A549 (cell line): ENCODE measurements around the gene PON1. TPM values are rescaled to one million over a fixed set of nuclear protein-coding genes. Genes with fewer than 3 reads are reported as not detected.

Source experiments
- ATAC-seq, 2 experiments: fragments of 200-7000 bp in 1 of 2; fragments of >200 bp in 1 of 2; cut with Nextera tagmentation in 1 of 2; cut with Tn5 transposase in 1 of 2; 3 replicates each; pipeline versions ENCODE4 v1.8.0 to v1.9.1; 2018 to 2020; ENCODE audit warnings: mild to moderate bottlenecking in 1 of 2, moderate library complexity in 1 of 2
- CTCF ChIA-PET: fragments of 300-600 bp; sonication (Branson Sonifier 250); formaldehyde crosslinking; extraction: SDS; loops from one replicate; lab custom pipeline; 2021; ENCODE audit warnings: antibody characterized with exemption, inconsistent platforms; lab: Yijun Ruan, JAX
- POLR2A ChIA-PET: fragments of 350-600 bp; formaldehyde crosslinking; extraction: SDS; loops from one replicate; lab custom pipeline; 2021; ENCODE audit warnings: antibody characterized with exemption, inconsistent platforms; lab: Yijun Ruan, JAX
- DNase-seq, 2 experiments: peaks; one replicate each; pipeline versions ENCODE4 v3.0.0 to v3.0.0-alpha.2; 2011 to 2016; ENCODE audit warnings: low read depth in 1 of 2, low spot score in 1 of 2
- FAIRE-seq: peaks from 2 replicates; lab custom pipeline; 2011; peaks lifted over from hg19 to GRCh38; lab: Jason Lieb, UNC
- H3K27ac ChIP-seq, 2 experiments: fragments of >200 bp; sonication (Bioruptor Twin); formaldehyde crosslinking; 3 replicates each; pipeline ENCODE4 v1.5.1; 2016 to 2017
- H3K4me1 ChIP-seq: fragments of >200 bp; sonication (Bioruptor Twin); formaldehyde crosslinking; 3 replicates; pipeline ENCODE4 v1.6.1; 2016
- H3K4me2 ChIP-seq: fragments of >200 bp; sonication (Bioruptor Twin); formaldehyde crosslinking; 3 replicates; pipeline ENCODE4 v1.6.1; 2016
- H3K4me3 ChIP-seq: fragments of >200 bp; sonication (Bioruptor Twin); formaldehyde crosslinking; 3 replicates; pipeline ENCODE4 v1.5.1; 2016
- H3K9me3 ChIP-seq: fragments of >200 bp; sonication (Bioruptor Twin); formaldehyde crosslinking; 3 replicates; pipeline ENCODE4 v1.6.1; 2016
- EHMT2 ChIP-seq: fragments of 200-600 bp; sonication (generic); IDR thresholded peaks from 2 replicates; pipeline ENCODE4 v1.6.1; 2016; ENCODE audit warnings: antibody characterized with exemption, low read depth, mild to moderate bottlenecking, moderate library complexity
- EP300 ChIP-seq, 2 experiments: fragments of >200 bp; sonication (Bioruptor Twin); formaldehyde crosslinking; IDR thresholded peaks; 2 replicates in 1 of 2; 3 replicates in 1 of 2; pipeline ENCODE4 v1.6.1; 2016 to 2017
- GATA3 ChIP-seq: IDR thresholded peaks from 2 replicates; pipeline ENCODE4 v1.6.1; 2012; ENCODE audit warnings: borderline replicate concordance
- HOXA7 ChIP-seq: fragments of 250-450 bp; sonication (Bioruptor Pico); IDR thresholded peaks from 2 replicates; pipeline ENCODE4 v1.5.0; 2020; ENCODE audit warnings: mild to moderate bottlenecking, moderate library complexity
- HOXB13 ChIP-seq: fragments of 250-450 bp; sonication (Bioruptor Pico); IDR thresholded peaks from 2 replicates; pipeline ENCODE4 v1.5.0; 2020; ENCODE audit warnings: low read depth, mild to moderate bottlenecking, moderate library complexity
- RNF2 ChIP-seq: fragments of 200-600 bp; sonication (generic); IDR thresholded peaks from 2 replicates; pipeline ENCODE4 v1.6.1; 2016; ENCODE audit warnings: low read depth, mild to moderate bottlenecking, antibody characterized with exemption, moderate library complexity, borderline replicate concordance
- ZSCAN20 ChIP-seq: fragments of 250-450 bp; sonication (Bioruptor Pico); IDR thresholded peaks from 2 replicates; pipeline ENCODE4 v1.8.0; 2022; ENCODE audit warnings: mild to moderate bottlenecking, moderate library complexity
- WGBS: methylation state at CpG from one replicate; pipeline ENCODE4 v1.1.6; 2017; ENCODE audit errors: missing lambda C conversion rate; 5-methylcytosine and 5-hydroxymethylcytosine counted together
- polyA plus RNA-seq, 4 experiments: library from polyadenylated mRNA; depleted of rRNA in 3 of 4; stranded (reverse); fragments of >200 nt; fragmentation: RNase III in 1 of 4; extraction: RNeasy Plus Mini Kit Qiagen cat#74134 plus additional on column Dnase treatment in 1 of 4; gene quantifications; 2 replicates in 3 of 4; 3 replicates in 1 of 4; pipeline ENCODE4 v1.2.3, GENCODE V29; 2011 to 2017
- TF ChIP-seq, protein P1 (sequence below): fragments of >200 bp; sonication (Bioruptor Twin); formaldehyde crosslinking; IDR thresholded peaks from 3 replicates; pipeline ENCODE4 v1.5.1; 2016
- TF ChIP-seq, protein P2 (sequence below): fragments of 250-450 bp; sonication (Bioruptor Pico); IDR thresholded peaks from 2 replicates; pipeline ENCODE4 v1.5.0; 2020; ENCODE audit warnings: low read depth, mild to moderate bottlenecking, moderate library complexity
- TF ChIP-seq, protein P3 (sequence below): fragments of 450-650 bp; IDR thresholded peaks from 2 replicates; pipeline ENCODE4 v1.6.1; 2014; ENCODE audit warnings: antibody characterized with exemption
- TF ChIP-seq, protein P4 (sequence below): fragments of 200-600 bp; sonication (generic); IDR thresholded peaks from 2 replicates; pipeline ENCODE4 v1.6.1; 2016; ENCODE audit warnings: antibody characterized with exemption, mild to moderate bottlenecking, moderate library complexity

PON1 gene
- polyA plus RNA-seq, 2 of the 4 experiments (the other 2 are of a cell fraction), result 0.93 to 6.6 TPM

DNA sequence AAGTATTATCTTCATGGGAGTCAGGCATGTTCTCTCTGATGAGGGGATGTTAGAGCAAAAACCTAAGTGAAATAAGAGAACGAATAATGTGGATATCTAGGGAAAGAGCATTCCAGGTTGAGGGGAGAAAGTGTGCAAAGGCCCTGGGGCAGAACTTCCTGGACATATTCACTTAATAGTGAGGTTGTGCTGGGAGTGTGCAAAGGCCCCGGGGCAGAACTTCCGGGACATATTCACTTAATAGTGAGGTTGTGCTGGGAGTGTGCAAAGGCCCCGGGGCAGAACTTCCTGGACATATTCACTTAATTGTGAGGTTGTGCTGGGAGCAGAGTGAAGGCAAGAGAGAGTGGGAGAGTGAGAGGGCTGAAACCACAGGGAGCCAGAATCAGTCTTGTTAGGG is 11.8 kb downstream of the PON1 start:
- ATAC-seq (no peak), DNase-seq (no peak)
- WGBS, result 95% methylated on average over 4 of the region's 4 CpGs

DNA sequence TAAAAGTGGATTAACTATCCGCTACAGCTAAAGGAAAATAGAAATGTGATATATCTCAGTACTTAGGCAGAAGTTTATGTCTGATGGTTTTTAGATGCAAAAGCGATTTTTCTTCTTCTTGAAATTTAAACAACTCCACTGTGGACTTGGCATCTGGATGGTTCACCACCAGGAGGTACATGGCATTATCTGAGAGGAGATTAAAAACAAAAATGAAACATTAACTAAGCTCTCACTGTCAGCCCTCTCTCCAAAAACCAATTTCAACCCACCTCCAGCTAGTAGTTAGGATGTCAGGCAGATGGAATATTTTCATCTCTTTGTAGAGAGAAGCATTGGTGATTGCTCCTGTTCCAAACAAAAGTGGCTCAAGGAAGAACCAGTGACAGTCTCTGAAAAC is 12.9 kb downstream of the PON1 start:
- H3K4me3 ChIP-seq, result no peak overlapping the region
- ATAC-seq (no peak), DNase-seq (no peak), FAIRE-seq (no peak)
- peaks cover 13% of the 10 kb centered on the region for H3K4me1 ChIP-seq
- POLR2A ChIA-PET, result interaction anchor here (0.7 kb wide), 1 partner anchor 224 kb away, joined by 3 read pairs; no protein-coding TSS in a partner anchor
- no peak overlapping the region for H3K4me2 ChIP-seq
- no peaks in the 10 kb centered on the region for H3K9me3 ChIP-seq
- WGBS, result 88% methylated on average over 2 of the region's 2 CpGs
- CTCF ChIA-PET, result interaction anchor here (1.2 to 3.9 kb wide), 3 partner anchors 13 to 85 kb away, joined by 5 to 15 read pairs (median 6); partner anchors contain the start of genes PON1 and PON3
- TF ChIP-seq, protein P1, sequence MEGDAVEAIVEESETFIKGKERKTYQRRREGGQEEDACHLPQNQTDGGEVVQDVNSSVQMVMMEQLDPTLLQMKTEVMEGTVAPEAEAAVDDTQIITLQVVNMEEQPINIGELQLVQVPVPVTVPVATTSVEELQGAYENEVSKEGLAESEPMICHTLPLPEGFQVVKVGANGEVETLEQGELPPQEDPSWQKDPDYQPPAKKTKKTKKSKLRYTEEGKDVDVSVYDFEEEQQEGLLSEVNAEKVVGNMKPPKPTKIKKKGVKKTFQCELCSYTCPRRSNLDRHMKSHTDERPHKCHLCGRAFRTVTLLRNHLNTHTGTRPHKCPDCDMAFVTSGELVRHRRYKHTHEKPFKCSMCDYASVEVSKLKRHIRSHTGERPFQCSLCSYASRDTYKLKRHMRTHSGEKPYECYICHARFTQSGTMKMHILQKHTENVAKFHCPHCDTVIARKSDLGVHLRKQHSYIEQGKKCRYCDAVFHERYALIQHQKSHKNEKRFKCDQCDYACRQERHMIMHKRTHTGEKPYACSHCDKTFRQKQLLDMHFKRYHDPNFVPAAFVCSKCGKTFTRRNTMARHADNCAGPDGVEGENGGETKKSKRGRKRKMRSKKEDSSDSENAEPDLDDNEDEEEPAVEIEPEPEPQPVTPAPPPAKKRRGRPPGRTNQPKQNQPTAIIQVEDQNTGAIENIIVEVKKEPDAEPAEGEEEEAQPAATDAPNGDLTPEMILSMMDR, result no peak
- TF ChIP-seq, protein P2, sequence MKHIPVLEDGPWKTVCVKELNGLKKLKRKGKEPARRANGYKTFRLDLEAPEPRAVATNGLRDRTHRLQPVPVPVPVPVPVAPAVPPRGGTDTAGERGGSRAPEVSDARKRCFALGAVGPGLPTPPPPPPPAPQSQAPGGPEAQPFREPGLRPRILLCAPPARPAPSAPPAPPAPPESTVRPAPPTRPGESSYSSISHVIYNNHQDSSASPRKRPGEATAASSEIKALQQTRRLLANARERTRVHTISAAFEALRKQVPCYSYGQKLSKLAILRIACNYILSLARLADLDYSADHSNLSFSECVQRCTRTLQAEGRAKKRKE, result no peak
- TF ChIP-seq, protein P3, sequence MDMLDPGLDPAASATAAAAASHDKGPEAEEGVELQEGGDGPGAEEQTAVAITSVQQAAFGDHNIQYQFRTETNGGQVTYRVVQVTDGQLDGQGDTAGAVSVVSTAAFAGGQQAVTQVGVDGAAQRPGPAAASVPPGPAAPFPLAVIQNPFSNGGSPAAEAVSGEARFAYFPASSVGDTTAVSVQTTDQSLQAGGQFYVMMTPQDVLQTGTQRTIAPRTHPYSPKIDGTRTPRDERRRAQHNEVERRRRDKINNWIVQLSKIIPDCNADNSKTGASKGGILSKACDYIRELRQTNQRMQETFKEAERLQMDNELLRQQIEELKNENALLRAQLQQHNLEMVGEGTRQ, result no peak
- no peak for TF ChIP-seq ZSCAN20 (CRISPR knock-in tag)
- TF ChIP-seq HOXB13 (CRISPR knock-in tag), result no peak
- TF ChIP-seq EHMT2, result no peak
- TF ChIP-seq EP300 (IDR thresholded peaks at IDR 0.05), result no peak
- TF ChIP-seq RNF2, result no peak
- TF ChIP-seq, protein P4, sequence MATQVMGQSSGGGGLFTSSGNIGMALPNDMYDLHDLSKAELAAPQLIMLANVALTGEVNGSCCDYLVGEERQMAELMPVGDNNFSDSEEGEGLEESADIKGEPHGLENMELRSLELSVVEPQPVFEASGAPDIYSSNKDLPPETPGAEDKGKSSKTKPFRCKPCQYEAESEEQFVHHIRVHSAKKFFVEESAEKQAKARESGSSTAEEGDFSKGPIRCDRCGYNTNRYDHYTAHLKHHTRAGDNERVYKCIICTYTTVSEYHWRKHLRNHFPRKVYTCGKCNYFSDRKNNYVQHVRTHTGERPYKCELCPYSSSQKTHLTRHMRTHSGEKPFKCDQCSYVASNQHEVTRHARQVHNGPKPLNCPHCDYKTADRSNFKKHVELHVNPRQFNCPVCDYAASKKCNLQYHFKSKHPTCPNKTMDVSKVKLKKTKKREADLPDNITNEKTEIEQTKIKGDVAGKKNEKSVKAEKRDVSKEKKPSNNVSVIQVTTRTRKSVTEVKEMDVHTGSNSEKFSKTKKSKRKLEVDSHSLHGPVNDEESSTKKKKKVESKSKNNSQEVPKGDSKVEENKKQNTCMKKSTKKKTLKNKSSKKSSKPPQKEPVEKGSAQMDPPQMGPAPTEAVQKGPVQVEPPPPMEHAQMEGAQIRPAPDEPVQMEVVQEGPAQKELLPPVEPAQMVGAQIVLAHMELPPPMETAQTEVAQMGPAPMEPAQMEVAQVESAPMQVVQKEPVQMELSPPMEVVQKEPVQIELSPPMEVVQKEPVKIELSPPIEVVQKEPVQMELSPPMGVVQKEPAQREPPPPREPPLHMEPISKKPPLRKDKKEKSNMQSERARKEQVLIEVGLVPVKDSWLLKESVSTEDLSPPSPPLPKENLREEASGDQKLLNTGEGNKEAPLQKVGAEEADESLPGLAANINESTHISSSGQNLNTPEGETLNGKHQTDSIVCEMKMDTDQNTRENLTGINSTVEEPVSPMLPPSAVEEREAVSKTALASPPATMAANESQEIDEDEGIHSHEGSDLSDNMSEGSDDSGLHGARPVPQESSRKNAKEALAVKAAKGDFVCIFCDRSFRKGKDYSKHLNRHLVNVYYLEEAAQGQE, result no peak
- H3K27ac ChIP-seq, result no peak overlapping the region

More for the DNA sequence above, 11.8 kb downstream of the PON1 start:
- no peak for TF ChIP-seq EHMT2
- TF ChIP-seq, protein P1, result no peak
- TF ChIP-seq GATA3, result no peak
- no peak for TF ChIP-seq HOXA7
- no peak for TF ChIP-seq RNF2
- TF ChIP-seq, all 56 proteins: peak for 0
- no peaks in the 10 kb centered on the region for H3K9me3 ChIP-seq
- CTCF ChIA-PET, result interaction anchor here (3.9 kb wide), 1 partner anchor 11 kb away, joined by 15 read pairs; the partner anchor contains the start of gene PON1
- no peak overlapping the region for H3K4me3 ChIP-seq
- H3K4me1 ChIP-seq, result peaks cover 16% of the 10 kb centered on the region
- 0 out of 6 replicates have a peak overlapping the region, but pooled peaks of 1 of the 2 experiments have one; percentile 6 for H3K27ac ChIP-seq
- no peak for FAIRE-seq
- POLR2A ChIA-PET, result no interaction called here
- H3K4me2 ChIP-seq, result no peak overlapping the region
